Esophagus muscularis mucosa (tissue), 4 donors: ENCODE data around the gene NETO1.

Experiments
- EP300 ChIP-seq: sonication (generic); formaldehyde crosslinking; IDR thresholded peaks from one replicate; pipeline ENCODE4 v1.6.1; 2017; ENCODE audit warnings: antibody characterized with exemption
- POLR2A ChIP-seq: fragments of 450-650 bp; IDR thresholded peaks from one replicate; pipeline ENCODE4 v1.6.1; 2017; ENCODE audit warnings: antibody characterized with exemption, moderate library complexity, mild to moderate bottlenecking, low read depth
- POLR2AphosphoS5 ChIP-seq, 2 donors: sonication (generic); formaldehyde crosslinking; IDR thresholded peaks; one replicate each; pipeline ENCODE4 v1.6.1; 2017; ENCODE audit warnings: antibody characterized with exemption in 2 of 2
- TF ChIP-seq, protein P1 (sequence below), 3 experiments: fragments of 200-600 bp in 2 of 3; fragments of 450-650 bp in 1 of 3; sonication (generic) in 2 of 3; IDR thresholded peaks; one replicate each; pipeline ENCODE4 v1.5.1; 2017 to 2019; ENCODE audit warnings: antibody characterized with exemption in 3 of 3, mild to moderate bottlenecking in 2 of 3, moderate library complexity in 1 of 3

- TF ChIP-seq, protein P1, sequence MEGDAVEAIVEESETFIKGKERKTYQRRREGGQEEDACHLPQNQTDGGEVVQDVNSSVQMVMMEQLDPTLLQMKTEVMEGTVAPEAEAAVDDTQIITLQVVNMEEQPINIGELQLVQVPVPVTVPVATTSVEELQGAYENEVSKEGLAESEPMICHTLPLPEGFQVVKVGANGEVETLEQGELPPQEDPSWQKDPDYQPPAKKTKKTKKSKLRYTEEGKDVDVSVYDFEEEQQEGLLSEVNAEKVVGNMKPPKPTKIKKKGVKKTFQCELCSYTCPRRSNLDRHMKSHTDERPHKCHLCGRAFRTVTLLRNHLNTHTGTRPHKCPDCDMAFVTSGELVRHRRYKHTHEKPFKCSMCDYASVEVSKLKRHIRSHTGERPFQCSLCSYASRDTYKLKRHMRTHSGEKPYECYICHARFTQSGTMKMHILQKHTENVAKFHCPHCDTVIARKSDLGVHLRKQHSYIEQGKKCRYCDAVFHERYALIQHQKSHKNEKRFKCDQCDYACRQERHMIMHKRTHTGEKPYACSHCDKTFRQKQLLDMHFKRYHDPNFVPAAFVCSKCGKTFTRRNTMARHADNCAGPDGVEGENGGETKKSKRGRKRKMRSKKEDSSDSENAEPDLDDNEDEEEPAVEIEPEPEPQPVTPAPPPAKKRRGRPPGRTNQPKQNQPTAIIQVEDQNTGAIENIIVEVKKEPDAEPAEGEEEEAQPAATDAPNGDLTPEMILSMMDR (IDR thresholded peaks at IDR 0.05): no peak
- TF ChIP-seq POLR2A (no peak), POLR2AphosphoS5 (IDR thresholded peaks at IDR 0.05) (no peak), EP300 (no peak)
Measured at GRCh38 chr18:72878561-72878960, 10.8 kb upstream of the NETO1 start.
